NCI-H446 treated with DMSO at 0.1 percent for 48 hours (cell line): ENCODE measurements around the gene R3HCC1L.
"Not testable (repeated sequence)": the region's sequence is repeated elsewhere in the genome, so short reads cannot be mapped to it uniquely, and the experiment has no call there.

Experiments
- DNase-seq: peaks from one replicate; lab custom pipeline; 2025; lab: John Stamatoyannopoulos, UW

R3HCC1L gene

GRCh38 chr10:98172495-98172894, 38.0 kb downstream of the R3HCC1L start:
- DNase-seq, result peak; percentile 39

DNA sequence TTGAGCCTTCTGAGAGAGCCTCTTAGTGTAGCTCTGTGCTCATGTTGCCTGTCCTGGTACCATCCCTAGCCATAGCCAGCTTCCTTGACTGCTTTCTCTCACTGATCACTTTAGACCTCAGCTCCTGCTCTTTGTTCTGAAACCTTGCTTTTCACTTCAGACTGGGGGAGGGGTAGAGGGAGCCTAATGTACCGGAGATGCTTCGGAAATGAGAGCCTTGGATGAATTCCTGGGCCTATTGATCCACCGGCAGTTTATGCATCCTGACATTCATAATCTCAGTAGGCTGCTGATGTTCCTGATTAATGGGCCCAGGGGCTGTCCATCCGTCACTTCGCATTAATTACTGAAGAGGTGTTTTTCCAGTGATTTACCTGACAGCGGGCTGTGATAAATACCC, 38.8 kb downstream of the R3HCC1L start:
- DNase-seq, result no peak

DNA sequence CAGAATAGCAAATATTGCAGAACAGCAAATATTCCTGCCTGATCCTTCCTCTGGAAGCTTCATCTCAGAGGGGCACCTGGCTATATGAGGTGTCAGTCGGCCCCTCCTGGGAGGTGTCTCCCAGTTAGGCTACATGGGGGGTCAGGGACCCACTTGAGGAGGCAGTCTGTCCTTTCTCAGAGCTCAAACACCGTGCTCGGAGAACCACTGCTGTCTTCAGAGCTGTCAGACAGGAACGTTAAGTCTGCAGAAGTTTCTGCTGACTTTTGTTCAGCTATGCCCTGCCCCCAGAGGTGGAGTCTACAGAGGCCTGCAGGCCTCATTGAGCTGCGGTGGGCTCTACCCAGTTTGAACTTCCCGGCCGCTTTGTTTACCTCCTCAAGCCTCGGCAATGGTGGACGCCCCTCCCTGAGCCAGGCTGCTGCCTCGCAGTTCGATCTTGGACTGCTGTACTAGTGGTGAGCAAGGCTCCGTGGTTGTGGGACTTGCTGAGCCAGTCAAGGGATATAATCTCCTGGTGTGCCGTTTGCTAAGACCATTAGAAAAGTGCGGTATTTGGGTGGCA, 48.0 kb downstream of the R3HCC1L start:
- not testable (repeated sequence) for DNase-seq

- no peak for DNase-seq
Measured at GRCh38 chr10:98186681-98187080, 52.2 kb downstream of the R3HCC1L start.

DNA sequence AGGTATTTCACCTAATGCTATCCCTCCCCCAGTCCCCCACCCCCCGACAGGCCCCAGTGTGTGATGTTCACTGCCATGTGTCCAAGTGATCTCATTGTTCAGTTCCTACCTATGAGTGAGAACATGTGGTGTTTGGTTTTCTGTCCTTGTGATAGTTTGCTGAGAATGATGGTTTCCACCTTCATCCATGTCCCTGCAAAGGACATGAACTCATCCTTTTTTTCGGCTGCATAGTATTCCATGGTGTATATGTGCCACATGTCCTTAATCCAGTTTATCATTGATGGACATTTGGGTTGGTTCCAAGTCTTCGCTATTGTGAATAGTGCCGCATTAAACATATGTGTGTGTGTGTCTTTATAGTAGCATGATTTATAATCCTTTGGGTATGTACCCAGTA, 56.3 kb downstream of the R3HCC1L start:
- DNase-seq, result not testable (repeated sequence)

- no peak for DNase-seq
Measured at GRCh38 chr10:98193037-98193436, 58.6 kb downstream of the R3HCC1L start.

GRCh38 chr10:98194633-98195032, 60.2 kb downstream of the R3HCC1L start:
- no peak for DNase-seq

GRCh38 chr10:98195120-98195519, 60.7 kb downstream of the R3HCC1L start:
- no peak for DNase-seq

DNA sequence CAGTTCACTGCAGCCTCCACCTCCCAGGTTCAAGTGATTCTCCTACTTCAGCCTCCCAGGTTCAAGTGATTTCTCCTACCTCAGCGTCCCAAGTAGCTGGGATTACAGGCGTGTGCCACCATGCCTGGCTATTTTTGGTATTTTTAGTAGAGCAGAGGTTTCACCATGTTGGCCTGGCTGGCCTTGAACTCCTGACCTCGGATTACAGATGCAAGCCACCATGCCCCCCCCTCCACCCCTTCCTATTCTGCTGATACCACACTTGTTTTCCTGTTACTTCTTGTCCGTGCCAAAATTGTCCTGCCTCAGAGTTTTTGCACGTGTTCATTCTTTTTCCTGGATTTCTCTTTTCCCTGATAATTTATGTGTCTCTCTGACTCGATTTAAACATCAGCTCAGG, 62.5 kb downstream of the R3HCC1L start:
- no peak for DNase-seq

- DNase-seq, result no peak
Measured at GRCh38 chr10:98201760-98202159, 67.3 kb downstream of the R3HCC1L start.

DNA sequence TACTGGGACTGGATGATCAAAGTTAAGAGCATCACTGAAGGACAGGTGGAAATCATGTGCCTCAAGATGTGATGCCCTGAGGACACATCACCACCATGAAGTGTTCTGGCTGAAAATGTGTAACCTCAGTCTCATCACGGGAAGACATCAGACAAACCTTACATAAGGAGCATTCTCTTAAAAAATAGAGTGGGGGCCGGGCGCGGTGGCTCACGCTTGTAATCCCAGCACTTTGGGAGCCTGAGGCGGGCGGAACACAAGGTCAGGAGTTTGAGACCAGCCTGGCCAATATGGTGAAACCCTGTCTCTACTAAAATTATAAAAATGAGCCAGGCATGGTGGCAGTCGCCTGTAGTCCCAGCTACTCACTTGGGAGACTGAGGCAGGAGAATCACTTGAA, 67.9 kb downstream of the R3HCC1L start:
- no peak for DNase-seq

- no peak for DNase-seq
Measured at GRCh38 chr10:98205351-98205750, 70.9 kb downstream of the R3HCC1L start.

GRCh38 chr10:98208925-98209324, 74.5 kb downstream of the R3HCC1L start:
- DNase-seq, result no peak

DNA sequence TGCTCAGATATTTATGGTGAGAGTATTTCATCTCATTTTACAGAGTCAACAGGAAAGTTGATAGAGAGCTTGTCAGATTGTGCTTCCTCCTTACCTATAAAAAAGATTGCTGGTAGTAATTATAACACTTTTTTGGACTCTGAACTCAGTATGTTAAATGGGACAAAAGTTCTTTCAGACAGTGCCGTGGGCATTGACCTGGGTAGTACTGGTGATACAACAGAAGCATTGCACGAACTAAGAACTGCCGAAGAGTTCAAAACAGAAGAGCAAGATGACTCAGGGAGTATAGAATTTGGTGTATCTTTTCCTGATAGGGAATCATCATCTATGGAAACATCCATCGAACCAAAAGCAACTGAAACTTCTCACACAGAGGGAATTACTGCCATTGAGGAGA, 75.0 kb downstream of the R3HCC1L start:
- DNase-seq, result no peak

DNA sequence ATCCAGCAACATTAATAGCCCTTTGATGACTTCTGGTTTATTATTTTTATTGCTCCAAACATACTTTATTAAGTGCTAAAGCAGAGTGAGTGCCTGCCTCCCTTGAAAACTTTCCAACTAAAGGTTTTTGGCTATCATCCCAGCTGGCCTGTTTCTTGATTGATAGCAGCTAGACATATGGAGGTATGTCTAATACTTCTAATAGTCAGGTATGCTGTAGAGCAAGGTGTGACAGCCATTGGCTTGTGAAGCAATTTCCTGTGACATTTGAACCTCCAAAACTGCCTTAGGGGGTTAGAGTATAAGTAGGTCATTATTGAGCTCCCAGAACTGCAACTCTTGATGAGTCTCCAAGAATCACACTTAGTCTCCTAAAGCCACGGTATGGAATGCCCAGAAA, 77.7 kb downstream of the R3HCC1L start:
- DNase-seq, result no peak

DNA sequence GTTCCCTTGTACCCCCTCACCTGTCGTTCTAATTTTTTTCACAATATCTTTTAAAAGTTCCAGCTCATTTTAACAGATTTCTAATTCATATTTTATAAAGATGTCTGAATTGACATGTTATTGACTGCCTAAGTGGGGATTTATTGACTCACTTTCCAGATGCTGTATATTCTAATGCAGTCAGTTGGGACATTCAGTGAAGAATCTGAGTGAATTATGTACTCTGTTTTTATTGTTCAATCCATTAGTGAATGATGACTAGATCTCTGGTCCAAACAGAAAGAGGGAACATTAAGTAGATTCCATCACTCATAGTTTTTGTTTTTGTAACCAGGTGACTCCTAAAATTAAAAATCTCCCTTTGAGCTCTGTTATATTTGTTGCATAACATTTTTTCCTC, 79.3 kb downstream of the R3HCC1L start:
- no peak for DNase-seq

DNA sequence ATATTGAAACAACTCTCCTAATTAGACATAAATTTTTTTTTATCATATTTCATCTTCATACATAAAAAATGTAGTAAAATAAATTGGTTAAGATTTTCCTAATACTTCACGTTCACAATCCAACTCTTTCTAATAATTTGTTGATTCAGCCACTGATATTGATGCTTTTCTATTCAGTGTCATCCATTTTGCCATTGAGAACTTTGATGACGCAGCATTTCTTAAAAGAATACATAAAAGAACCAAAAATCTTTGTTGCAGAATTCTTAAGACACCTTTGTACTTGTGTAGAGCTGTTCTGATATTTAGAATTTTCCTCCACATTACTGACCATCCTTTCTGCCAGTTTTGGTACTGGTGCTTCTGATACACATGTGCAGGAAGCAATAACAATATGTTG, 80.9 kb downstream of the R3HCC1L start:
- no peak for DNase-seq

DNA sequence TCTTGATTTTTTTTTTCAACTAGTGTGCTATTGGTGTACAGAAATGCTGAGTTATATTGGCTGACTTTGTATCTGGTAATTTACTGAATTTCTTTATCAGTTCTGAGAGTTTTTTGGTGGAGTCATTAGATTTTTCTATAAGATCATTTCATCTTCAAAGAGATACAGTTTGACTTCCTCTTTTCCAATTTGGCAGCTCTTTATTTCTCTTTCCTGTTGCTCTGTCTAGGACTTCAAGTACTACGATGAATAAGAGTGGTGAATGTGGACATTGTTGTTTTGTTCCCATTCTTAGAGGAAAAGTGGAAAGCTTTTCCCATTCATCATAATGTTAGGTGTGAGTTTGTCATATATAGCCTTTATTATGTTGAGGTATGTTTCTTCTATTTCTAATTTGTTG, 83.3 kb downstream of the R3HCC1L start:
- no peak for DNase-seq

GRCh38 chr10:98223874-98224273, 89.4 kb downstream of the R3HCC1L start:
- no peak for DNase-seq

- DNase-seq, result no peak
Measured at GRCh38 chr10:98224509-98224908, 90.1 kb downstream of the R3HCC1L start.

GRCh38 chr10:98224996-98225395, 90.5 kb downstream of the R3HCC1L start:
- no peak for DNase-seq

- no peak for DNase-seq
Measured at GRCh38 chr10:98226508-98227144, 92.2 kb downstream of the R3HCC1L start.

DNA sequence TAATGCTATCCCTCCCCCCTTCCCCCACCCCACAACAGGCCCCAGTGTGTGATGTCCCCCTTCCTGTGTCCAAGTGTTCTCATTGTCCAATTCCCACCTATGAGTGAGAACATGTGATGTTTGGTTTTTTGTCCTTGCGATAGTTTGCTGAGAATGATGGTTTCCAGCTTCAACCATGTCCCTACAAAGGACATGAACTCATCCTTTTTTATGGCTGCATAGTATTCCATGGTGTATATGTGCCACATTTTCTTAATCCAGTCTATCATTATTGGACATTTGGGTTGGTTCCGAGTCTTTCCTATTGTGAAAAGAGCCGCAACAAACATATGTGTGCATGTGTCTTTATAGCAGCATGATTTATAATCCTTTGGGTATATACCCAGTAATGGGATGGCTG, 93.3 kb downstream of the R3HCC1L start:
- DNase-seq, result not testable (repeated sequence)

- DNase-seq, result not testable (repeated sequence)
Measured at GRCh38 chr10:98228266-98228665, 93.8 kb downstream of the R3HCC1L start.
